GM18508 (cell line): ENCODE results near the gene COL8A2.

Experiments used
- ATAC-seq: cut with Tn5 transposase; IDR thresholded peaks from one replicate; pipeline ENCODE4 v1.9.1; 2021; ENCODE audit warnings: moderate number of reproducible peaks; ENCODE audit not compliant: insufficient read depth, unreplicated experiment

The COL8A2 gene

DNA sequence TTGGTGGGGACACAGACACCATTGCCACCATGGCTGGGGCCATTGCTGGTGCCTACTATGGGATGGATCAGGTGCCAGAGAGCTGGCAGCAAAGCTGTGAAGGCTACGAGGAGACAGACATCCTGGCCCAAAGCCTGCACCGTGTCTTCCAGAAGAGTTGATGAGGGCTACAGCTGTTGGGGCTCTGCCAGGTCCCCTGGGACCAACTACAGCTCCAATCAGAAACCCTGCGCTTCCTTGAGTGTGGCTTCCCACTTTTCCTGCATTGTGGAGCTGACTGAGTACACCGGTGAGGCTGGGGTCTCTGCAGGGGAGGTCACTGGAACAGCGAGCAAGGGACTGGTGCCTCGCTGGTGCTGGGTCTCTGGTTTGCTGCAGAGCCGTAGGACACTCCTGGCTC, 31.8 kb downstream of the COL8A2 start:
- ATAC-seq, result no peak

DNA sequence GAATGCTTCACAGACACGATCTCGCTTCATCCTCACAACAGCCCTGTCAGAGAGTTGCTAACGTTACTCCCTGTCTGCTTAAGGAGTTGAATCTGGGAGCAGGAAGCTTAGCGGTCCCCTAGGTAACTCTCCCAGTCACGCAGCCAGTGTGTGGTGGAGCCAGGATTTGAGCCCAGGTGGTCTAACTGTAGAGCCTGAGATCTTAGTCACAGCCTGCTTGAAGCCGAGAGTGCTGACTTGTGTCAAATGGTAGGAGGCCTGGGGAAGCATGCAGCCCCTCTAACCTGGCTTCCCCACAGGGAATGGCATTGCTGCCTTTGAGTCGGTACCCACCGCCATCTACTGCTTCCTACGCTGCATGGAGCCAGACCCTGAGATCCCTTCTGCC, 32.2 kb downstream of the COL8A2 start:
- ATAC-seq, result no peak

DNA sequence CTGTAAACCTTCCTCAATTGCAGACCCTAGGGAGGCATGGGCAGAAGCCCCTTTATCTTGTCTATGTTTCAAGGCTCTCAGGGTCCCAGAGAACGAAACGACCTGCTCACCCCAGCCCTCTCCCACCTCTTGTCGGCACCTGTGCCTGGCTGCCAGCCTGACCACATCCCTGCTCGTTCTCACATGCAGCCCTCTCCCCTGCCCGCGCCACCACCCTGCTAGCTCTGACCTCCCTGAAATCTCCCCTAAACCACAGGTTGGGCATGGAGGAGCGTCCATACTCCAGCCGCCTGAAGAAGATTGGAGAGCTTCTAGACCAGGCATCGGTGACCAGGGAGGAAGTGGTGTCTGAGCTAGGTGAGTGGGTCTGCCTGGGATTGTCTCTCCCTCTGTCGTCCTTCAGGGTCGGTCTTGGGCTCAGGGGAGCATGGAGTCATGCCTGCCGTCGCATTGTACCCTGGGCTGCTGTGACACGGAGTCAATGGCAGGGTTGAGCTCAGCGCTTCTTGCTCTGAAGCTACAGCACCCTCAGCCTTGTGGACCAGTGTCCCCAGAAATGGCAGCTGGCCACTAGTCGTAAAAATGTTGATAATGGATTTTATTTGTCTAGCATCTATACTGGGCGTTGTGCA, 32.7 kb downstream of the COL8A2 start:
- ATAC-seq, result no peak

DNA sequence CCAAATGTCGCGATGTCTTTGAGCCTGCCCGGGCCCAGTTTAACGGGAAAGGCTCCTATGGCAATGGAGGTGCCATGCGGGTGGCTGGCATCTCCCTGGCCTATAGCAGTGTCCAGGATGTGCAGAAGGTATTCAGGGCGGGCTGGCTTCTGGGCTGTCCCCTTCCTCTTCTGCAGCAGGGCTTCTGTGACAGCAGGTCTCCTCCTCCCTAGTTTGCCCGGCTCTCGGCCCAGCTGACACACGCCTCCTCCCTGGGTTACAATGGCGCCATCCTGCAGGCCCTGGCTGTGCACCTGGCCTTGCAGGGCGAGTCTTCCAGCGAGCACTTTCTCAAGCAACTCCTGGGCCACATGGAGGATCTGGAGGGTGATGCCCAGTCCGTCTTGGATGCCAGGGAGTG, 33.3 kb downstream of the COL8A2 start:
- no peak for ATAC-seq

DNA sequence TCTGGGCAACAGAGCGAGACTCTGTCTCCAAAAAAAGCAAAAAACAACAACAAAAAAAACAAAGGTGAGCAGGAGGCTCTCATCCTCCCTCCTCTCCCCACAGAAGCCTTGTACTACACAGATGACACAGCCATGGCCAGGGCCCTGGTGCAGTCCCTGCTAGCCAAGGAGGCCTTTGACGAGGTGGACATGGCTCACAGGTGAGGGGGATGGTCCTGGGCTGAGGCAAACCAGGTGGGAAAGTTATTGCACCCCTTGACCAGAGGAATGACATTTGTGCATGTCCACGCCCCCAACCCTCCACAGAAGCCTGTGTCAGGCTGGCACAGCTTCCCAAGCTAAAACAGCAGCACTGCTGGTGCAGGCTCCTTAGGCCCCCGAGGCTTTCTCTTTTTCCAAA, 33.9 kb downstream of the COL8A2 start:
- no peak for ATAC-seq

DNA sequence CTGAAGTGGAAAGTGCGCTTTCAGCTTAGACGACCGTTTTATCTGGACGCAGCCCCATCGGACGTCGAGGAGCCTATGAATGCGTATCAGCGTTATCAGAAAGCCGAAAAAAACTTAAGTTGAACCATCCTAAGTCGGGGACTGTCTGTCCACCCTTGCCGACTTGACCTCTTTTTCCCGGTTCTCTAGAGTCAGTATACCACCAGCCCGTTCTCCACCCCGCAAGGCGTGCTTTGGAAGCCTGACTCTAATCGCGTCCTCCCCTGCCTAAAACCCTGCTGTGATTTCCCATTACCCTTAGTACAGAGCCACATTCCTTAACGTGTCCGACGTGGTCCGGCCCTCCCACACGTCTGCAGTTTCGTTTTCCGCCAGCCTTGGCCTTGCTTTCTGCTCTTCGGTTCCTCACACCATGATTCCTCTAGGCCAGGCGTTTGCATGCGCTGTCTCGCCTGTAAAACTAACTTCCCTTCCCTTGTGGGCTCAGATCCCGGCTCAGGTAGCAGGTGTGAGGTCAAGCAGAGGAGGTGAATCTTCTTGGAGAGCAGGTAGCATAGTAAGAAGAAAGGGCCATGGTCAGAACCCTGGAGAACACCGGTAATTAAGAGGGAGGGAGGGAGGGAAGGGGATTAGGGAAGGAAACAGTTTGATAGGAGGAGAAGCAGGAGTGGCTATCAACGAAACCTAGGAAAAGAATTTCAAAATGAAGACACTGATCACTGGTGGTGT, 35.5 kb downstream of the COL8A2 start:
- no peak for ATAC-seq

DNA sequence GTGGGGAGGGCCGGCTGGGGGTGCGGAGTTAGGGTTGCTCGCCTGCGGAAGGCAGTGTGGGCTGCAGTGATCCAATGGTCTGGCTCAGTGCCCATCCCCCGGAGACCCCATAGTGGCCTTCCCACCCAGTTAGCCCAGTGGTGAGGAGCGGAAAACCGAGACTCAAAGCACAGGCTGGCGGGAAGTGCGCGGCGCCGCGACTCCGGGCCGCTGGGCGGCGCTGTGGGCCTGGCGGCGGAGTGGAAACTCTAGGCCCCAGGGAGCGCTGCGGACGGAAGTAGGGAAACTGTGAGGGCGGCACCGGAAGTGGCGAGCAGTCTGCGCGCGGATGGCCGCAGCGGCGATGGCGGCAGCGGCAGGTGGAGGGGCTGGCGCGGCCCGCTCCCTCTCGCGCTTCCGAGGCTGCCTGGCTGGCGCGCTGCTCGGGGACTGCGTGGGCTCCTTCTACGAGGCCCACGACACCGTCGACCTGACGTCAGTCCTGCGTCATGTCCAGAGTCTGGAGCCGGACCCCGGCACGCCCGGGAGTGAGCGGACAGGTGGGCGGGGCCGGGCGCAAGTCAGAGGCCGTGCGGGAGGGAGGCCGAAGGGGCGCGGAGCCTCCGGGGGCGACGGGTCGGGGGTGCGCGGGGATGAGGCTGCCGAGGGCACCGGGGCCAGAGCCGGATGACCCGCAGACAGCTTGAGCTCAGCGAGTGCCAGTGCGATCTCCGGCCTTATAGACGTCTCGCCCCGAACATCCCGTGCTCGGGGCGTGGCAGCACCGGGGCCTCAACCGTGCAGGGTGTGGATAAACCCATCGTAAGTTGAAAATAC, 36.2 kb downstream of the COL8A2 start, which contains the start of gene ADPRS:
Gene ADPRS (plus strand): TSS at position 316 of the 816 bp plus-strand sequence. CDS start 13 bp downstream, at position 329.
- ATAC-seq, result peak; percentile 38

DNA sequence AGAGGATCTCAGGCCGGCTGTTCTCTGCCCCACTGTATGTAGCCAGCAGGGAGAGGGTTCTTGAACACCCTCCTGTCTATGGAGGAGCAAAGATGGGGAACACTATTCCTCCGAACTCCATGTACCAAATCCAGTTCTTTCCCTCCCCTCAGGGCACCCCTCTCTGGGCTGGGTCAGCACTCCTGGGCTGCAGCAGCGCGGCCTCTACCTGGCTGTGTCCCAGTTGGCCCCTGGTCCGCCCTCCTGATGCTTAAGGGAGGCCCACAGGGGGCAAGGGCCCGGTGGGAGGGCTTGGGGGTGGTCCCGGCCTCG, 36.8 kb downstream of the COL8A2 start:
- no peak for ATAC-seq

DNA sequence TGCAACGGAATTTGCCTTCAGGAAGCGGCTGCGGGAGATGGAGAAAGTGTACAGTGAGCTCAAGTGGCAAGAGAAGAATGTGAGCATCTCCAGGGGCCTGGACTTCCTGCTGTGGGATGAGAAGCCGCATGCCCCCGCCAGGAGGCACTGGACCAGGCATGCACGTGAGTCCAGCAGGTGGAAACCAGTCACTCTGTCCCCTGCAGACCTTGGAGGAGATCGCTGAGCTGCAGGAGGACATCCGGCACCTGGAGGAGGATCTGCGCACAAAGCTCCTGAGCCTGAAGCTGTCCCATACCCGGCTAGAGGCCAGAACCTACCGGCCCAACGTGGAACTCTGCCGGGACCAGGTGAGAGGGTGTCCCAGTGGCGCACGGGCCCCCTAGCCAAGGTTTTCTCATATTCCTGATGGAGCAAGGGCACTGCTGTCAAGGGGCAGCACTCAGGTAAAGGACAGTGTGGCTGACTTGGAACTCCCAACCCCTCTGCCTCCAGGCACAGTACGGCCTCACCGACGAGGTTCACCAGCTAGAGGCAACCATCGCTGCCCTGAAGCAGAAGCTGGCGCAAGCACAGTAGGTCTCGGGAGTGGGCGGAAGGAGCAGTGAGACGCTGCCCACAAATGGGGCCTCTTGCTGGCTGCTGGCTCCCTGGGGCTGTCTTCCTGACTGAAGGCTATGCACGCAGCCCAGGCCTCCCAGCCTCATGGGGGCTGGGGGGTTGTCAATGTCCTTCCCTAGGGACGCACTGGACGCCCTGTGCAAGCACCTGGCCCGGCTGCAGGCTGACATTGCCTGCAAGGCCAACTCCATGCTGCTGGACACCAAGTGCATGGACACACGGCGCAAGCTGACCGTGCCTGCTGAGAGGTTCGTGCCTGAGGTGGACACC, 37.5 kb downstream of the COL8A2 start:
- no peak for ATAC-seq

DNA sequence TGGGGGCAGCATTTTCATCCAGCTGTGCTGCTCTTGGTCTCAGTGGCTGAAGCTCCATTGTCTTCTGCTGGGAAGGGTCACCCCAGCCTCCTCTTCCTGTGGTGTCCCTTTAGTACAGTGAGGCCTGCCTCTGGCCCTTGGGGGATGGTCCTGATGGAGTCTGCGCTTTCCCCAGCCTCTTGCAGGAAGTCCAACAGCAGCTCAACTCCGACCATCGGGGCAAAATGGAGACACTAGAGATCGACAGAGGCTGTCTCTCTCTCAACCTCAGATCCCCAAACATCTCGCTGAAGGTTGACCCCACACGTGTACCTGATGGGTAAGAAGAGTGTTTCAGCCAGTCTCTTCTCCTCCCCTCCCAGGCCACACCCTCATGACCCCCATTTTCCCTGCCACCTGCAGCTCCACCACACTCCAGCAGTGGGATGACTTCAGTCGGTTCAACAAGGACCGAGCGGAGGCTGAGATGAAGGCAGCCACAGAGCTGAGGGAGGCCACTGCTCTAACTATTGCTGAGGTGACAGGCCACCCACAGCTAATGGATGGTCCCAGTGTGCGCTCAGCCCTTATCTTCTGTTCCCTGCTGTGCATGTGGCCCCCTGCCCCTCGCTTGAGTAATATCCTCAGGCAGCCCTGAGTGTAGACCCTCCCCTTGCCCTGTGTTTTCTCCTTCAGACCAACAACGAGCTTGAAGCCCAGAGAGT, 38.3 kb downstream of the COL8A2 start:
- ATAC-seq, result no peak

DNA sequence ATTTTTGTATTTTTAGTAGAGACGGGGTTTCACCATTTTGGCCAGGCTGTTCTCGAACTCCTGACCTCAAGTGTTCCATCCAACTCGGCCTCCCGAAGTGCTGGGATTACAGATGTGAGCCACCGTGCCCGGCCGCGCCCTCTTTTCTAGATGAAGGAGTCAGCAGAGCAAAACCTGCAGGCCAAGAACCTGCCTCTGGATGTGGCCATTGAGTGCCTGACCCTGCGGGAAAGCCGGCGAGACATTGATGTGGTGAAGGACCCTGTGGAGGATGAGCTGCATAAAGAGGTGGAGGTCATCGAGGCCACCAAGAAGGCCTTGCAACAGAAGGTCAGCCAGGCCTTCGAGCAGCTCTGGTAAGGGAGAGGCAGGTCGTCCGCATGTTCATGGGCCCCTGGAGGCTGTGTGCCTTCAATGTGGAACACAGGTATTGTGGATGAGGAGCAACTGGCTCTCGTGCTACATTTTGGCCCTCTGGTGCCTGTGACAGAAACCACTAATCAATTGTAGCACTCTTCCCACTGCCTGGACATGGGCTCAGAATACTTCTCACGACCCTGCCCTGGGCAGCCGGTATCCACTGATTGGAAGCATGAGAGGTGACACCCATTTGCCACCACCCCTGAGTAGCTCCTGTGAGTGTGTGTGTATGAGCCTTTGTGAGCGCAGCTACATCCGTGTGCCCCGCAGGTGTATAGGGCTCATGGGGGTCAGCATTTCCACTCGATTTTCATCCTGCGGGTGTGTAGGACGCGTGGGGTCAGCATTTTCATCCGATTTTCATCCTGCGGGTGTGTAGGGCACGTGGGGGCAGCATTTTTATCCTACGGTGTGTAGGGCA, 39.1 kb downstream of the COL8A2 start:
- ATAC-seq, result no peak

DNA sequence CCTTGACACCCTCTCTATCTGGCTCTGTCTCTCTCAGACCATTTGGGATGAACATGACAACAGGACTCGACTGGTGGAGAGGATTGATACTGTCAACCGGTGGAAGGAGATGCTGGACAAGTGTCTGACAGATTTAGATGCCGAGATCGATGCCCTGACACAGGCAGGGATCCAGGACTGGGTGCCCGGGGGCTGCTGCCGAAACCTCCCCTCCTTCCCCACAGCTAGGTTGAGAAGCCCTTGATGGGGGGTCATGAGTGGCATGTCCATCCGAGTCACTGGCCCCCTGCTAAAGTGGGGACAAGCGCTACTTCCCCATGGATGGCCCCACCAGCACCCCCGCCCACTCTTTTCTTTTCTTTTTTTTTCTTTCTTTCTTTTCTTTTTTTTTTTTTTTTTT, 39.9 kb downstream of the COL8A2 start:
- ATAC-seq, result no peak

DNA sequence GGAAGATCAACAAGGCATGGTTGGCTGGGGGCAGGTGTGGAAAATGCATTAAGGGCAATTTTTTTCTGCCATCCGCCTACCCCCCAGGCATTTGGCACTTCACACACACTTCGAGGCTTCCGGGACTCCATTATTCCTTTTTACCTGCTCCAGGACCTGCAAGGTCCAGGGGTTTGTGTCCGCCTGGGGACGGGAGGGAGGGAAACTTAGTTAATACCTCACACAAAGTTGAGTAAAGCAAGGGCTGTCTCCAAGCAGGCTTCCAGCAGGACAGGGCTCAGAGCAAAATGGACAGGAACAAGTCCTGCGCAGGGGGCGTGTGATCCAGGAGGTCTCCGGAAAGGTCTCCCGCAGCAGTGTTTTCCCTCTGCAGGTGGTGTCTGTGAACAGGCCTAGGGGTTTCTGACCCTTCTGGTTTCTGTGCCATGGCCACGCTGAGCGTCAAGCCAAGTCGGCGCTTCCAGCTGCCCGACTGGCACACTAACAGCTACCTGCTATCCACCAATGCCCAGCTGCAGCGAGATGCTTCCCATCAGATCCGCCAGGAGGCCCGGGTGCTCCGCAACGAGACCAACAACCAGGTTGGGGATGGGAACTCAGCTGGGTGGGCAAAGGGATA, 40.4 kb downstream of the COL8A2 start:
- ATAC-seq, result no peak

DNA sequence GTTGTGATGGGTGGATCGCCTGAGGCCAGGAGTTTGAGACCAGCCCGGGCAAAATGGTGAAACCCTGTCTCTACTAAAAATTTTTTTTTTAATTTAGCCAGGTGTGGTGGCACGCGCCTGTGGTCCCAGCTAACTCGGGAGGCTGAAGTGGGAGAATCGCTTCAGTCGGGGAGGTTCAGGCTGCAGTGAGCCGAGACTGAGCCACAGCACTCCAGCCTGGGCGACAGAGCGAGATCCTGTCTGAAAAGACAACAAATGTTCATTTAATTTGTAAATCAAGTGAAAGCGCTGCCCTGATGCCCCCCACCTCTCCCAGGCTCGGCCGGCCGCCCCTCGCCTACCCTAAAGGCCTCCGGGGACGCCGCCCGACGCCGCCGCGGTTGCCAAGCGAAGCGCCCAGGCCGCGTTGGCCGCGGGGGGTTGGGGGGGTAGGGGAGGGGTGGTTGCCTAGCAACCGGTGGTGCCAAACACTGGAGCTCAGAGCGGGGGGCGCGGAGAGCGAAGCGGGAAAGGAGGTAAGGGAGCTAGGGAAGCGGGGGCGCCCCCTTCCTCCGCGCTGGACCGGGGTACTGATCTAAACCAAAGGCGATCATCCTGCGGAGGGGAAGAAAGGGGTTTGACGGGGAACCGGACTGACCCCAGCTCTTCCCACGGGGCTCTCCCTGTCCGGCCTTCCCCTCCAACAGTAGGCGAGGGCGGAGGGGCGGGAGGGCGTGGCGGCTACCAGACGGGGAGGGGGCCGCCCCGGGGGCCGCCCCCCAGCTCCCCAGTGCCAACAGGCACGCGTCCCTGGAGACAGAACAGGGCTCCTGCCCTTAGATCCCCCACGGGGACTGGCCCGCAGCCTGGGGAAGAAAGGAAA, 41.2 kb downstream of the COL8A2 start, which contains the start of gene TEKT2:
Gene TEKT2 (plus strand): TSS at position 460 of the 862 bp plus-strand sequence. CDS start 828 bp downstream, outside the sequence.
- ATAC-seq, result no peak

DNA sequence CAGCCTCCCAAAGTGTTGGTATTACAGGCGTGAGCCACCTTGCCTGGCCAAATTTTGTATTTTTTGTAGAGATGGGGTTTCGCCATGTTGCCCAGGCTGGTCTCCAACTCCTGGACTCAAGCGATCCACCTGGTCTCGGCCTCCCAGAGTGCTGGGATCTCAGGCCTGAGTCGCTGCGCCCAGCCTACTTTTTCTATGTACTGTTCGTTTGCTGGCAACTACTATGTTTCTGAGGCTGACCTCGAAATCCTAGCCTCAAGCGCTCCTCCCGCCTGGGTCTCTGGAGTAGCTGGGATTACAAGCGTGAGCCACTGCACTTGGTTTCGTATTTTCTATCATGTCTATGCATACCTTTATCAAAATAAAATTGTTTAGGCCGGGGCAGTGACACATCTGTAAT, 41.8 kb downstream of the COL8A2 start:
- no peak for ATAC-seq

DNA sequence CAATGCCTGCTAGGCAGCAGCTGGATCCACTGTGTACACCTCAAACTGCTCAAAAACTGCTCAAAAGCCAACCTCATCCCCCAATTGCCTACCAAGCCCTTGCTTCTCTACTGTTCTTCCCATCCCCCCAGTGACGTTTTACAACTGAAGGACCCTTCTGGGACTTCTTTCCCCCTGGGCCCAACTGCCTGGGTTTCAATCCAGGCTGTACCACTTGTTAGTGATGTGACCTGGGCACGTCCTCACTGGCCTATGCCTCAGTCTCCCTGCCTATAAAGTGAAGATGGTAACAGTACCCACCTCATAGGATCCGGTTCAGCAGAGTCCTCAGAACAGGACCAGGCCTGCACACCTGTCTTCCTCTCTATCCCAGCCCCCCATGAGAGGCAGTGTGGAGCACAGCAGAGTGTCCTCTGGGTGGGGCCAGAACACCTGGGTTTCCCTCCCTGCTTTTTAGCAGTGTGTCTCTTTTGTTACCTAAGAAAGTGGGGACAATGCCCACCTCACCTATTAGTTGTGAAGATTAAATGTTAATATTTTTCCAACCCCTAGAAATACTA, 43.0 kb downstream of the COL8A2 start:
- ATAC-seq, result no peak

DNA sequence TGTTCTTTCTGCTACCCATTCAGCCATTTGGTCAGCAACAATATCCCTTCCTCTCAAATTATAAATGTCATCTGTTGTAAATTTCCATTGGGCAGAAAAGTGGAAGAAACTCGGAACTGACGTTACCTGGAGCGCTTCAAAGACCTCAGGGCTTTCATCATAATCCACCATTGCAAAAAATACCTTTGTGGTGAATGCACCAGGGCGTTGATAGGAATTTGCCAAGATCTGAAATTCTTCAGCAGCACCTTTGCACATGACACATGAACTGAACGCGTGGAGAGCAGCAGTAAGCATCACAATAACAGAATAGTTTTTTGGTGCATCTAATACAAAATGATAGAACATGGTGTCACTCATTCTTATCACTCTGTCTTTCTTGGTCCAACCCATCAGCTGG, 44.2 kb downstream of the COL8A2 start:
- ATAC-seq, result no peak
